ENCODE results near the gene SPAG16.

The SPAG16 gene

DNA sequence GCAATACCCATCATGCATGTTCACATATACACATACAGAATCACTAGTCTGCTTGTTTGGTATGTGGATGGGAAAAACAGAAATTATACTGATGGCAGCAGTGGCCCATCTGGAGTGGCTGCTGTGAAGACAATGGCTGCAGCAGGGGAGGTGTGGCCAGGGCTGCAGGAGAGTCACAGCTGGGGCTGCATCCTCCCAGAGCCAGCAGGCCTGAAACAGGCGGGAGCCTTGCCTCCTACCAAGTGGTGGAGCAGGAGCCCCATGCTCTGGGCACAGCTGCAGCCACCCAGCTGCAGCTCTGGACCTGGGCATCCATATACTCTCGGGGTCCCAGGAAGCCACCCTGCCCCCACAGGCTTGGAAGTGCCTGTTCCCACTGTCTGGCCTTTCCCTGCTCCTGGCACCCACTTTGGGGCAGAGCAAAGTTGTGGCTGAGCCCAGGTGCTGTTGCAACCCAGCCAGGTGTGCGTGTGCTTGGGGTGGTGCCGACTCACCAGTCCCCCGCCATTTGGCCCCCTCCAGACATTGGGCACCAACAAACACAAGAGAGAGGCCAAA lies 136.6 kb downstream of the SPAG16 start:
- Histone ChIP-seq H3K9me3 (ENCODE audit: control insufficient read depth in 5 of 5, low read length in 5 of 5) (peaks cover 0 to 3% (median 0%) of the 10 kb centered on the region in 5 donors), H3K9ac (ENCODE audit: low read length in 5 of 5) (no peak overlapping the region), H3K4me3 (ENCODE audit: low read depth in 1 of 5, low read length in 5 of 5) (no peak overlapping the region), H3K27ac (ENCODE audit: low read depth, low read length) (no peak overlapping the region), H3K36me3 (ENCODE audit: control insufficient read depth in 5 of 5, insufficient read depth in 5 of 5, low read length in 5 of 5) (no peaks in the 10 kb centered on the region), H3K27me3 (ENCODE audit: control insufficient read depth in 5 of 5, insufficient read depth in 4 of 5, low read length in 5 of 5) (no peaks in the 10 kb centered on the region), H3K4me1 (ENCODE audit: control insufficient read depth in 5 of 5, insufficient read depth in 5 of 5, low read length in 5 of 5) (no peaks in the 10 kb centered on the region)

DNA sequence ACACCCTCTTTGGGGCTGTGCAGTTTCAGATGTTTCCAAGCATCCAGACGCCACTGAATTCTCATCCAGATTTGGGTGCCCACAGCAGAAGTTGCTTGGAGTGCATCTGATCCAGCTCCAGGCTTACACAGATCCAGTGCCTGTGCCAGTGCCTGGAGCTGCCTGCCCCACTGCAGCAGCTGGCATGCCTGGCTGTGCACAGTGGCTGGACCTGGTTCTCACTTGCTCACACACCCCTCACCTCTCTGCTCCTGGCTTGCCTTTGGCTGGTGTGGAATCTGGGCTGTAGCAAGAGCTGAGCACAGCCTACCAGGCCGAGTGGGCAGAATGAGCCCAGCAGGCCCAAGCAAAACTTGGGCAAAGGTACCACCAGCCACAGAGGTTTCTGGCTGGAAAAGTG lies 137.9 kb downstream of the SPAG16 start:
- Histone ChIP-seq H3K27ac (ENCODE audit: low read depth, low read length) (no peak overlapping the region), H3K9ac (ENCODE audit: low read length in 5 of 5) (no peak overlapping the region), H3K4me3 (ENCODE audit: low read depth in 1 of 5, low read length in 5 of 5) (no peak overlapping the region), H3K4me1 (ENCODE audit: control insufficient read depth in 5 of 5, insufficient read depth in 5 of 5, low read length in 5 of 5) (no peaks in the 10 kb centered on the region), H3K9me3 (ENCODE audit: control insufficient read depth in 5 of 5, low read length in 5 of 5) (peaks cover 0 to 3% (median 0%) of the 10 kb centered on the region in 5 donors), H3K27me3 (ENCODE audit: control insufficient read depth in 5 of 5, insufficient read depth in 4 of 5, low read length in 5 of 5) (no peaks in the 10 kb centered on the region), H3K36me3 (ENCODE audit: control insufficient read depth in 5 of 5, insufficient read depth in 5 of 5, low read length in 5 of 5) (no peaks in the 10 kb centered on the region)

- no peaks in the 10 kb centered on the region for H3K27me3 ChIP-seq (ENCODE audit: control insufficient read depth in 5 of 5, insufficient read depth in 4 of 5, low read length in 5 of 5)
- H3K4me3 ChIP-seq (ENCODE audit: low read depth in 1 of 5, low read length in 5 of 5): no peak overlapping the region
- peaks cover 0 to 9% (median 5%) of the 10 kb centered on the region in 5 donors for H3K9me3 ChIP-seq (ENCODE audit: control insufficient read depth in 5 of 5, low read length in 5 of 5)
- no peaks in the 10 kb centered on the region for H3K36me3 ChIP-seq (ENCODE audit: control insufficient read depth in 5 of 5, insufficient read depth in 5 of 5, low read length in 5 of 5)
- H3K27ac ChIP-seq (ENCODE audit: low read depth, low read length): no peak overlapping the region
- H3K4me1 ChIP-seq (ENCODE audit: control insufficient read depth in 5 of 5, insufficient read depth in 5 of 5, low read length in 5 of 5): no peaks in the 10 kb centered on the region
- H3K9ac ChIP-seq (ENCODE audit: low read length in 5 of 5): no peak overlapping the region
These were observed 141.4 kb downstream of the SPAG16 start for GRCh38 chr2:213425618-213426017.

DNA sequence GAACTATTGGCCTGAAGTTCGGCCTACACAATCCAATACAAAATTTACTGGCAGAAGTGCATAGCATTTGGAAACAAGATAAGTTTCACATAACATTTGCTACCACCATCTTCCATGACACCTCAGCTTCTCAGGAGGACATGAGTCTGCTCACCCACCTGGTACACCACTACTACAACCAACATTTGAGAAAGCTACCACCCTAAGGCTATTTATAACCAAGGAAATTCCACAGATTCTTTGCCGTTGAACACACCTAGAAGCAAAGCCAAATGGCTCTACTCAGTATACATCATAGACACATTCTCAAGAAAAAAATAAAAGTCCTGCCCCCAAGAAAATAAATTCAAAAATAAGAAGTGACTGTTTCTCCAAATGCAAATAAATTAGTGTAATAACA lies 145.3 kb downstream of the SPAG16 start:
- no peaks in the 10 kb centered on the region for H3K36me3 ChIP-seq (ENCODE audit: control insufficient read depth in 5 of 5, insufficient read depth in 5 of 5, low read length in 5 of 5)
- H3K27ac ChIP-seq (ENCODE audit: low read depth, low read length): no peak overlapping the region
- H3K9ac ChIP-seq (ENCODE audit: low read length in 5 of 5): no peak overlapping the region
- no peak overlapping the region for H3K4me3 ChIP-seq (ENCODE audit: low read depth in 1 of 5, low read length in 5 of 5)
- no peaks in the 10 kb centered on the region for H3K27me3 ChIP-seq (ENCODE audit: control insufficient read depth in 5 of 5, insufficient read depth in 4 of 5, low read length in 5 of 5)
- no peaks in the 10 kb centered on the region for H3K4me1 ChIP-seq (ENCODE audit: control insufficient read depth in 5 of 5, insufficient read depth in 5 of 5, low read length in 5 of 5)
- peaks cover 0 to 11% (median 5%) of the 10 kb centered on the region in 5 donors for H3K9me3 ChIP-seq (ENCODE audit: control insufficient read depth in 5 of 5, low read length in 5 of 5)

DNA sequence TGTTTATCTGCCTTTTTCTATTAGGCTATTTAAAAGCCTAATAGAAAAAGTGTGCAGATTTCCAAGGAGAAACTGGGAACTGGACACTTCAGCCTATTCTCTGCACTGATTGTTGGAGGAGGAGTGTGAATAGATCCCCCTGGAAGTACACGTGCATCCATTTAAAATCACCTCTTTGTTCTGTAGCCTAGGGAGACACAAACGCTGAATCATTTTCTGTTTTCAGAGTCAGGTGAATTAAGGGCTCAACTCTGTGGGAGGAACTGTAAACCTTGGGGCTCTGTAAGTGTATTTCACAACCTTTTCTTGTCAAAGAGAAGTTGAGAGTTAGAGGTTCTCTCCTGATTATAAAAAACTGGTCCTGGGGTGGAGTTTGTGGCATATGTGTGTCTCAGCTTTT lies 159.7 kb downstream of the SPAG16 start:
- Histone ChIP-seq H3K9me3 (ENCODE audit: control insufficient read depth in 5 of 5, low read length in 5 of 5) (peaks cover 0 to 13% (median 6%) of the 10 kb centered on the region in 5 donors), H3K27ac (ENCODE audit: low read depth, low read length) (no peak overlapping the region), H3K4me1 (ENCODE audit: control insufficient read depth in 5 of 5, insufficient read depth in 5 of 5, low read length in 5 of 5) (no peaks in the 10 kb centered on the region), H3K36me3 (ENCODE audit: control insufficient read depth in 5 of 5, insufficient read depth in 5 of 5, low read length in 5 of 5) (no peaks in the 10 kb centered on the region), H3K4me3 (ENCODE audit: low read depth in 1 of 5, low read length in 5 of 5) (no peak overlapping the region), H3K27me3 (ENCODE audit: control insufficient read depth in 5 of 5, insufficient read depth in 4 of 5, low read length in 5 of 5) (no peaks in the 10 kb centered on the region), H3K9ac (ENCODE audit: low read length in 5 of 5) (no peak overlapping the region)

DNA sequence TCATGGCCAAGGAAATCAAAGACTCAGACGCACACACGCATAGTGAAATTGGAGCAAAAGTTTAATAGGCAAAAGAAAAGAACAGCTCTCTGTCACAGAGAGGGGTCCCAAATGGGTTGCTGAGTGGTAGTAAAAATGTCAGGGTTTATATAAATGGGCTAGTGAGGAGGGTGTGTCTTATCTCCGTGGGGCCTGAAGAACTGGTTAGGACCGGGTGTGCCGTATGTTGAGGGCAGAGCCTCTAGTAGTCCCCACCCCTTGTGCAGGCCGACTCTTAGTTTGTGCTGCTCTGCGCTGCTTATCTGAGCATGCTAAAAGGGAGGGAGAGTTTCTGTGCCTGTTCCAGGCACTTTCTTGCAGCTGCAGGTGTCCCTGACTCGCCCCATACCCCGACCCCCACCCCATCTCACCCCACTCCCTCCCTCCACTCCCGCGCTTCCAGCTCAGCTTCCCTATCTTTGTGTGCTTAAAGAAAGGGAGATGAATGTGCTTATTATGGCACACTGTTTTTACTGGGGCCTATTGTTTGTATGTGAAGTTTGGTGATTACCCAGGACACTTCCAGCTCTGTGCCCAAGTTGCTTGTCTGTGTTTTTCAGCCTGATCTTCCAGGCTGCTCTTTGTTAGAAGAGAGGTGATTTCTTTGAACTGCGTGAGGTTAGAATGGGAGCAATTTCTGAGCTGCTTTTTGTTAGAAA lies 167.4 kb downstream of the SPAG16 start:
- H3K9ac ChIP-seq (ENCODE audit: low read length in 5 of 5): no peak overlapping the region
- H3K27me3 ChIP-seq (ENCODE audit: control insufficient read depth in 5 of 5, insufficient read depth in 4 of 5, low read length in 5 of 5): no peaks in the 10 kb centered on the region
- H3K27ac ChIP-seq (ENCODE audit: low read depth, low read length): no peak overlapping the region
- no peaks in the 10 kb centered on the region for H3K36me3 ChIP-seq (ENCODE audit: control insufficient read depth in 5 of 5, insufficient read depth in 5 of 5, low read length in 5 of 5)
- H3K4me3 ChIP-seq (ENCODE audit: low read depth in 1 of 5, low read length in 5 of 5): no peak overlapping the region
- peaks cover 0 to 16% (median 5%) of the 10 kb centered on the region in 5 donors for H3K9me3 ChIP-seq (ENCODE audit: control insufficient read depth in 5 of 5, low read length in 5 of 5)
- H3K4me1 ChIP-seq (ENCODE audit: control insufficient read depth in 5 of 5, insufficient read depth in 5 of 5, low read length in 5 of 5): no peaks in the 10 kb centered on the region

DNA sequence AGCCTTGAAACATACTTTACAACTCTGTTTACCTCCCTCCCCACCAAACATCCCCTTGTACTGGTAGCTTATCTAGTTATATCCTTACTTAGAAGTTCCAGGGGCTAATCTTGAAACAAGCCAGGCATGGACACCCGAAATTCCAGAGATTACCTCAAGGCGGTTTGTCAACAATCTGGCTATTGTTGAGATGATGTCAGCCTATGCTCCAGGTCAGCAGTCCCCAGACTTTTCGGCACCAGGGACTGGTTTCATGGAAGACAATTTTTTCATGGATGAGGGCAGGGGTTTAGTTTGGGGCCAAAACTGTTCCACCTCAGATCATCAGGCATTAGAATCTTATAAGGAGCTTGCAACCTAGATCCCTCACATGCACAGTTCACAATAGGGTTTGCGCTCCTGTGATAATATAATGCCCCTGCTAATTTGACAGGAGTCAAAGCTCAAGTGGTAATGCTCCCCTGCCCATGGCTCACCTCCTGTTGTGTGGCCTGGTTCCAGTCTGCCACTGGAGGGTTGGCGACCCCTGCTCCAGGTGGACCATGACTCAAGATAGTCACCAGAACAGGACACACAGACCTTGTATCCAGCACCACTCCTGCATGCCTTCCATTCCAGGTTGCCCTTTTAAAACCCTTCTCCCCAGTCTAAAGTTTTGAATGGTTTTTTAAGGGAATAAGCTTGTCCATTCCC lies 171.2 kb downstream of the SPAG16 start:
- no peak overlapping the region for H3K27ac ChIP-seq (ENCODE audit: low read depth, low read length)
- no peak overlapping the region for H3K4me3 ChIP-seq (ENCODE audit: low read depth in 1 of 5, low read length in 5 of 5)
- no peaks in the 10 kb centered on the region for H3K9me3 ChIP-seq (ENCODE audit: control insufficient read depth in 5 of 5, low read length in 5 of 5)
- H3K4me1 ChIP-seq (ENCODE audit: control insufficient read depth in 5 of 5, insufficient read depth in 5 of 5, low read length in 5 of 5): no peaks in the 10 kb centered on the region
- no peaks in the 10 kb centered on the region for H3K27me3 ChIP-seq (ENCODE audit: control insufficient read depth in 5 of 5, insufficient read depth in 4 of 5, low read length in 5 of 5)
- H3K36me3 ChIP-seq (ENCODE audit: control insufficient read depth in 5 of 5, insufficient read depth in 5 of 5, low read length in 5 of 5): no peaks in the 10 kb centered on the region
- no peak overlapping the region for H3K9ac ChIP-seq (ENCODE audit: low read length in 5 of 5)

GRCh38 chr2:213475433-213475832 lies 191.2 kb downstream of the SPAG16 start:
- Histone ChIP-seq H3K36me3 (ENCODE audit: control insufficient read depth in 5 of 5, insufficient read depth in 5 of 5, low read length in 5 of 5) (no peaks in the 10 kb centered on the region), H3K27ac (ENCODE audit: low read depth, low read length) (no peak overlapping the region), H3K4me1 (ENCODE audit: control insufficient read depth in 5 of 5, insufficient read depth in 5 of 5, low read length in 5 of 5) (no peaks in the 10 kb centered on the region), H3K4me3 (ENCODE audit: low read depth in 1 of 5, low read length in 5 of 5) (peak overlapping the region in 3 of 5 donors; percentile 9 to 31 (median 19)), H3K9me3 (ENCODE audit: control insufficient read depth in 5 of 5, low read length in 5 of 5) (peaks cover 3 to 48% (median 37%) of the 10 kb centered on the region in 5 donors), H3K9ac (ENCODE audit: low read length in 5 of 5) (no peak overlapping the region), H3K27me3 (ENCODE audit: control insufficient read depth in 5 of 5, insufficient read depth in 4 of 5, low read length in 5 of 5) (no peaks in the 10 kb centered on the region)

GRCh38 chr2:213476641-213477040 lies 192.4 kb downstream of the SPAG16 start:
- Histone ChIP-seq H3K27ac (ENCODE audit: low read depth, low read length) (no peak overlapping the region), H3K4me1 (ENCODE audit: control insufficient read depth in 5 of 5, insufficient read depth in 5 of 5, low read length in 5 of 5) (no peaks in the 10 kb centered on the region), H3K36me3 (ENCODE audit: control insufficient read depth in 5 of 5, insufficient read depth in 5 of 5, low read length in 5 of 5) (no peaks in the 10 kb centered on the region), H3K27me3 (ENCODE audit: control insufficient read depth in 5 of 5, insufficient read depth in 4 of 5, low read length in 5 of 5) (no peaks in the 10 kb centered on the region), H3K9ac (ENCODE audit: low read length in 5 of 5) (no peak overlapping the region), H3K4me3 (ENCODE audit: low read depth in 1 of 5, low read length in 5 of 5) (no peak overlapping the region), H3K9me3 (ENCODE audit: control insufficient read depth in 5 of 5, low read length in 5 of 5) (peaks cover 3 to 48% (median 36%) of the 10 kb centered on the region in 5 donors)

- no peaks in the 10 kb centered on the region for H3K9me3 ChIP-seq (ENCODE audit: control insufficient read depth in 5 of 5, low read length in 5 of 5)
- H3K4me3 ChIP-seq (ENCODE audit: low read depth in 1 of 5, low read length in 5 of 5): no peak overlapping the region
These were observed 205.8 kb downstream of the SPAG16 start for GRCh38 chr2:213490087-213490486.

More at GRCh38 chr2:213490087-213490486, 205.8 kb downstream of the SPAG16 start:
- Histone ChIP-seq H3K9ac (ENCODE audit: low read length in 5 of 5) (no peak overlapping the region), H3K27ac (ENCODE audit: low read depth, low read length) (no peak overlapping the region), H3K27me3 (ENCODE audit: control insufficient read depth in 5 of 5, insufficient read depth in 4 of 5, low read length in 5 of 5) (no peaks in the 10 kb centered on the region), H3K4me1 (ENCODE audit: control insufficient read depth in 5 of 5, insufficient read depth in 5 of 5, low read length in 5 of 5) (no peaks in the 10 kb centered on the region), H3K36me3 (ENCODE audit: control insufficient read depth in 5 of 5, insufficient read depth in 5 of 5, low read length in 5 of 5) (no peaks in the 10 kb centered on the region)
